Body of pancreas (tissue), 4 donors: ENCODE measurements around the gene PYM1.

Experiments used
- POLR2A ChIP-seq, 3 donors: fragments of 450-650 bp; IDR thresholded peaks; one replicate each; pipeline ENCODE4 v1.6.1; 2016; ENCODE audit warnings: antibody characterized with exemption in 3 of 3, mild to moderate bottlenecking in 2 of 3
- TF ChIP-seq, protein P1 (sequence below), 7 experiments: fragments of 450-650 bp in 4 of 7; fragments of 200-600 bp in 3 of 7; sonication (generic) in 3 of 7; IDR thresholded peaks; one replicate each; pipeline ENCODE4 v1.5.1; 2016 to 2019; ENCODE audit warnings: antibody characterized with exemption in 7 of 7

DNA sequence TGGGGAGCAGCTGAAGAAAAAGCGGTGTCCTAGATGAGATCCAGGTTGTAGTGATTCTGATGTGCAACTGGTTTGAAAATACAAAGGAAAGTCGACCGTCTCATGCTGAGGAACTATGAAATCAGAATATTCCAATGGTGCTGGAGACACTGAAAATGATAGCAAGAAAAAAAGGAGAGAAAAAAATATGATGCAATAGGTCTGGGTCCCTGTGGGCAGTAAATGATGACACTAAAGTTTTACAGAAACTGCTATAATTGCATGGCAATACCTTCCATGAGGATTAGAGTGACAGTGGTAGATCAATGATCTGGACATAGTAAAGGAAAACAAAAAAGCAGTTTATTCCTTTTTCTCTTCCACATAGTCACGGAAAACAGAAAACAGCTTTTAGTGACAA is 2.3 kb downstream of the PYM1 start:
- TF ChIP-seq, protein P1, sequence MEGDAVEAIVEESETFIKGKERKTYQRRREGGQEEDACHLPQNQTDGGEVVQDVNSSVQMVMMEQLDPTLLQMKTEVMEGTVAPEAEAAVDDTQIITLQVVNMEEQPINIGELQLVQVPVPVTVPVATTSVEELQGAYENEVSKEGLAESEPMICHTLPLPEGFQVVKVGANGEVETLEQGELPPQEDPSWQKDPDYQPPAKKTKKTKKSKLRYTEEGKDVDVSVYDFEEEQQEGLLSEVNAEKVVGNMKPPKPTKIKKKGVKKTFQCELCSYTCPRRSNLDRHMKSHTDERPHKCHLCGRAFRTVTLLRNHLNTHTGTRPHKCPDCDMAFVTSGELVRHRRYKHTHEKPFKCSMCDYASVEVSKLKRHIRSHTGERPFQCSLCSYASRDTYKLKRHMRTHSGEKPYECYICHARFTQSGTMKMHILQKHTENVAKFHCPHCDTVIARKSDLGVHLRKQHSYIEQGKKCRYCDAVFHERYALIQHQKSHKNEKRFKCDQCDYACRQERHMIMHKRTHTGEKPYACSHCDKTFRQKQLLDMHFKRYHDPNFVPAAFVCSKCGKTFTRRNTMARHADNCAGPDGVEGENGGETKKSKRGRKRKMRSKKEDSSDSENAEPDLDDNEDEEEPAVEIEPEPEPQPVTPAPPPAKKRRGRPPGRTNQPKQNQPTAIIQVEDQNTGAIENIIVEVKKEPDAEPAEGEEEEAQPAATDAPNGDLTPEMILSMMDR (IDR thresholded peaks at IDR 0.05), result no peak
- TF ChIP-seq POLR2A (IDR thresholded peaks at IDR 0.05), result no peak
